DMS 273 treated with DMSO at 0.1 percent for 48 hours (cell line): ENCODE measurements around the gene IGFBP4.

Experiments
- DNase-seq: peaks from one replicate; lab custom pipeline; 2025; lab: John Stamatoyannopoulos, UW

IGFBP4 gene

DNA sequence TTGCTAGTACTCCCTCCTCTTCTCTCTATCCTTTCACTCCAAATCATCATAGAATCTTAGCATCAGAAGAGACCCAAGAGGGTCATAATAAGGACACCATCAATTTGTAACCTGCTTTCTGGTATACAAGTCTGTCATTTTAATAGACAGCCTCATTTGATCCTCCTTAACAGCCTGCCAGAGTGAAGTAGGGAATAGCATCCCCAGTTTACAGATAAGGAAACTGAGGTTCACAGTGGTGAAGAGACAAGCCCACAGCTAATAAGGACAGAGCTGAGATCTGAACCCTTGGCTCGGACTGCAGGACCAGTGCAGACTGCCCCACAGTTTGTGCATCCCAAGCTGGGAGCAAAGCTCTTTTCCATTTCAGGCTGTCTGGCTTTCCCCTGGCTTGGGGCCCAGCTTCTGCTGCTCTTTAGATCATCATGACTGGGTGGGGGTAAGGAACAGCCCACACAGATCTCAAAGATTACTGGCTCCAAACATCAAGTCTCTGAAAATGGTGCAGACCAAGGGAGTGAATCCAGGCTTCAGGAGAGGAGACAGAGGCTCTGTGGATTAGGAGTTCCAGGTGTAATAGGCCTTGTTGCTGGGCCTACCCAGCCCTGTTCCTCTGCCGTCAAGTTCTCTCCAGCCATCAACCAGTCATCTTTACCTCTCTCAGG, 10.3 kb upstream of the IGFBP4 start:
- DNase-seq, result no peak

DNA sequence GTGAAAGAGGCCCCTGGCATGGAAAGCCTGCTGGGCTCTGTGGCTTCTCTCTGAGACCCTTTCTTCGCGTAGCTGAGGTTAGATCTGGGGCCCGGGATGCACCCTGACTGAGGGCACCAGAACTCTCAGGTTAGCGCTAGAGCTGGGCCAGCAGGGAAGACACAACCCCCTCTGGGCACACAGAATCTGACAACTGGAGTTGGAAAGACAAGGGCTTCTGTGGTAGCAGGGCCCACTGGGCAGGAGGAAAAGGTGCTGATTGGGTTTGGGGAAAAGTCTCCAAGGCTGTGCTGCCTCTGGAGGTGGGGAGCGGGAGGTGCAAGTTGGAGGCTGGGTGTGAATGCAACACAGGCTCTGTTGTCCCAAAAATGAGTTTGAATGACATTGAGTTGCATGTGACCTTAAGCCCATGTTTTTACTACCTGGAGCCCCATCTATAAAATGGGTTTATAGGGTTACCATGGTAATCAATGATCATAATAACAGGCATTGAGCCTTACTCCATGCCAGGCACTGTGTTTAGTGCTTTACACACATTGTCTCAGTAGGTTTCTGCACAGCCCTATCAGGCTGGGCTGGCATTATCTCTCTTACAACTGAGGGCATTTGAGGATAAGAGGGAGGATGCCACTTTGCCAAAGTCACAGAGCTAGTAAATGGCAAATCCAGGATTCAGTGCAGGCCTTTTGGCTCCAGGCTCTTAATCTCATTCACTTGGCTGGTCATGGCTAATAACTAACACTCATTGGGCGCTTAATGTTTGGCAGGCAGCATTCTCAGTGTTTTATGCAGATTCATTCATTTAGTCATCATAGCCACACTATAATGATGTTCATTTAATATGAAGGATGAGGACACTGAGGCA, 9.5 kb upstream of the IGFBP4 start:
- no peak for DNase-seq

DNA sequence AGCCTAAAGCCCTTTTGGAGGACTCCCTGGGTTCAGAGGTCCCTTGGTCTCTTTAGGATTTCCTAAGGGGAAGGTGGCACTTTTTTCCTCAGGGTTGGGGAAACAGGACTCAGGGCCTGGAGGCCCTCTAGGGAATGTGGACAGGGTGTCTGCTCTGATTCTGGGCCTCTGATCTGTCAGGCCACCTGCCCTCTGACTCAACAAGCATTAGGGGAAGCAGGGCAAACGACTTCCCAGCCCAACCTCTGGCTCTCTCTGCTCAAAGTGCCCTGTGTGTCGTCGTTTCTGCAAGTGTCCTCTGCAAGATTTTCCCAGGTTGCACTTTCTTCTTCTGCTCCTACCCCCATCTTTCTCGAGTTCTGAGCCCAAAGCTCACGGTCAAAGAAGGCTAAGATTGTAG, 6.6 kb upstream of the IGFBP4 start:
- no peak for DNase-seq

DNA sequence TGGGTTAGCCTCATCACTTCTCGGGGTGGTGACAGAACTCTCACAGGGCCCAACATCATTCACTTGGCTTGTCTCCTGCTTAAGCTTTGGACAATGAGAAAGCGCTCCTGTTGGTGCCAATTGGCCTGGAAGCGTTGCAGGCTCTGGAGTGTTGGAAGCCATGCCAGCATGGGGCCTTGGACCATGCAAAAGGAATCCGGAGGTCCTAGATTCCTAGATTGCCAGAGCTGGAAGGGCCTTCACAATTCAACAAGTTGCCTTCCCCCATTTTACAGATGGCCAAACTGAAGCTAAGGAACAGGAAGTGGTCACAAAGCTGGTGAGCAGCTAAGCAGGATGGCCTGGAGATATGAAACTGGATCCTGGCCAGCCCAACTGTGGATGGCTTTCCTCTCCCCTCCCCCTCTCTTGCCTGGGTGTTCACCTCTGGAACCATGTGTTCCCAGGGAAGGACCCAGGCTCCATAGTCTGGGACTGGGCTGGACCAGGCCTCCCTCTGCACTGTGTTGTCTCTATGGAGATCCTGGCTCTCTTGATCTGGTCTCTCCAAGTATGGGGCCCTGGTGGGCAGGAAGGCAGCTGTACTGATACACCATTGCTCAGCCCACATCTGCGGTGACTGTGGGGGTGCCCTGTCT, 6.0 kb upstream of the IGFBP4 start:
- DNase-seq, result no peak

DNA sequence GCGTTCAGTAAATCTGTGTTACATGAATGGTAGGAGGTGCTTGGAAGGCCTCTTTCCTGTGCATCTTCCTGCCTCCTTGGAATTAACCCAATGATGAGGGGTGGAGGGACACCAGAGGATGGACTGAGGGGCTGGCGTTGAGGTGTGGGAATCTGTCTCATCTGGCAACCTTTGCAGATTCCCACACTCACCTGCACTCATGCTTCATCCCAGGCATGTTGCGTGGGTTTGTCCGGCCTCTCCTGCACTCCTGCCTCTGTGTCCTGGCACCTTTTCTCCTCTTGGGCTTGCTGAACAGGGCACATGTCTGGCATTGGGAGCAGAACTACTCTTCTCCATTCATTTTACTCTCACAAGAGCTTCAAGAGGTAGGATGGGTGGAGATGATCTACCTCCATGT, 3.1 kb upstream of the IGFBP4 start:
- no peak for DNase-seq

DNA sequence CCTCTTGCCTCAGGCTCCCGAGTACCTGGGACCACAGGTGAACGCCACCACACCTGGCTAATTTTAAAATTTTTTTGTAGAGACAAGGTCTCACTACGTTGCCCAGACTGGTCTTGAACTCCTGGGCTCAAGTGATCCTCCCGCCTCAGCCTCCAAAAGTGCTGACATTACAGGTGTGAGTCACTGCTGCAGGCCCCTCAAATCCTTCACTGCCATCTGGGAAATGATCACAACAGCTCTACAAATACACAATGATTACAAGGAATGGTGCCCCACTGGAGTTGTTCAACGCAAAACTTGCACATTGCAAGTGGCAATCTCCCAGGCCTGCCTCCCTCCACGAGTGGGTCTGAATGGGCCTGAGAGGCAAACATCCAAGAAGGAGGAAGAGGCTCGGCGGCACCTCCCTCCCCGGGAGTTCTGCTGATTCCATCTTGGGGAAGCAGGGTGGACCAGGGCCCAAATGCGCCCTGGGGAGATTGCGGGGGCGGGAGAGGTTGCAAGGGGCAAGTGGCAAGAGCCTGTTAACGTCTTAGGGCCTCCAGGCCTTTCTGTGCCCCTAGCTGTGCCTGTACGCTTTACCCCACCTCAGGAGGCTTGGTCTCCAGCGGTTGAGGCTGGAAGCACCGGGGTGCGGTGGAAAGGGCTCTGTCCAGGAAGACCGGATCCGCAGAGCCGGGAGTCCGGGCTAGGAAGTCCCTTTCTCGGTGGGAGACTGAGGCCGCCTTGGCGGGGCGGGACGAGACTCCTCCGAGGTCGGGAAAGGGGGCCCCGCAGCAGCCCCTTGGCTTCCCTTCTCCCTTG, 656 bp upstream of the IGFBP4 start:
- no peak for DNase-seq

DNA sequence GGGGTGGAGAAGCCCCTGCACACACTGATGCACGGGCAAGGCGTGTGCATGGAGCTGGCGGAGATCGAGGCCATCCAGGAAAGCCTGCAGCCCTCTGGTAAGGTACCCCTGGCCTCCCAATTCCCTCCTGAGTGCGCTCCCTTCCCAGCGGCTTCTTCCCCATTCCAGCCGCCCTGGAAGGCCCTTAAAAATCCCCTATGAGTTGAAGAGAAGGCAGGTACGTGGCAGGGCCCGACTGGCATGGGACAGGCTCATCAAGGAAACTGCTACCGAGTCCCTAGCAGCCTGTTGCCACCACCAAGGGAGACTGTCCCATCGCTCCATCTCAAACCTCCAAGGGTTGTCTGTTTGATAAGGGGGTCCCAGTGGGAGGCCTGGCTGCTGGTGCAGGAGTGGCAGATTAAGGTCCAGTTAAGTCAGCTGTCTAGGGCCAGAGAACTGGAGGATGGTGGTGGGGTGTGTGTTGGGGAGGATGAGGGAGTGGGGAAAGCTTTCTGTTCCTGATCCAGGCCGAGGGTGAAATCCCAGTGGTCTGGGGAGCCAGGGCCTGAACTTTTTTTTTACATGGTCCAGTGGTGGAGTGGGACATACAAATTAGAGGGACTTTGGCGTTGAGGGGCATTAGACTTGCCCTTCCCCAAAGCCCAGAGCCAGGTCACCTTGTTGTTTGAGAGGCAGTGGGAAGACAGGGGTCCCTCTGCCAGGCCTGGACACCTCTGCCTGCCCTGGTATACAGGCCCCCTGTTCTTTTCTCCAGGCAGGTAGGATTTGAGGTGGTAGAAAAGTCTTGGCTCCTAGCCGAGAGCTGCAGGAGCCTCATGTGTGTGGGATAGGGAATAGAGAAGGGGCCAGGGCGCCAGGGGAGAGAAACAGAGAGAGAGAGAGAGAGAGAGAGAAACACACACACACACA, 994 bp downstream of the IGFBP4 start:
- DNase-seq, result no peak

DNA sequence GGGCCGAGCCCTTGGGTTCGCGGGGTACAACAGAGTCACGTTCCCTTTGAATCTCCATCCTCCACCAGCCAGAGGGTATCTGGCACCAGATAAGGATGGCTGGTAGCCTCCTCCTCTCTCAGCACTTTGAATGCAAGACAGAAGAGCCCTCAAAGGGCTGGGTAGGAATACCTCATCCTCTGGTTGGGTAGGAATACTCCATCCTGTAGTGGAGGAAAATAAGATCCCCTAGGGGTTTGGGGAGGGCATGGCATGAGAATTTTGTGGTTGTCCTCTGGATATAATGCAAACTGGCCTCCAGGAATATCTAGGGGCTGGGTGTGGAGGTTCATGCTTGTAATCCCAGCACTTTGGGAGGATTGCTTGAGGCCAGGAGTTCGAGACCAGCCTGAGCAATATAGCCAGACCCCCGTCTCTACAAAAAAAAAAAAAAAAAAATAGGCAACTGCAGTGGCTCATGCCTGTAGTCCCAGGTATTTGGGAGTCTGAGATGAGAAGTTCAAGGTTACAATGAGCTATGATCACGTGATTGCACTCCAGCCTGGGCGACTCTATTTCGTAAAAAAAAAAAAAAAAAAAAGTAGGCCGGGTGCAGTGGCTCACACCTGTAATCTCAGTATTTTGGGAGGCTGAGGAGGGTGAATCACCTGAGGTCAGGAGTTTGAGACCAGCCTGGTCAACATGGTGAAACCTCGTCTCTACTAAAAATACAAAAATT, 2.7 kb downstream of the IGFBP4 start:
- no peak for DNase-seq

DNA sequence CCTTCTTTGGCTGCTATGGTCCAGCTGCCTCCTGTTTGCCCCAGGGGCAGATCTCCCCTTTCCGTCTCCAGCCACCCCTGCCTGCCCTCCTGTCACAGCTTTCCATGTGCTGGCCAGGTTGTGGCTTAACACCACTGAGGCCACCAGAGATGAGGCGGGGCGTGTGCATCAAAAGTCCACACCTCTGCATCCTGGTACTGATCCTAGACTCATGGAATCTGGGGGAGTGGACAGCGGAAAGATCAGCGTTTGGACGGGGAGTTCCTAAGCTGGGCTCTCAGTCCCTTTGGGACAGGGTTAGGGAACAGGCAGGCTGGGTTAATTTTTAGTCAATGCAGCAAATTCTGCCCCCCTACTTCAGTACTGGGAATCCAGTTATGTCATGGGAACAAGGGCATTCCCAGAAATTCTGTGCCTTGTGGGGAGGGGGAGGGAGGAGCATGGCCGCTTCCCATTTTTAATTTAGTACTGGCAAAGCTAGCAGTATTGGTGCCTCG, 3.9 kb downstream of the IGFBP4 start:
- DNase-seq, result no peak

DNA sequence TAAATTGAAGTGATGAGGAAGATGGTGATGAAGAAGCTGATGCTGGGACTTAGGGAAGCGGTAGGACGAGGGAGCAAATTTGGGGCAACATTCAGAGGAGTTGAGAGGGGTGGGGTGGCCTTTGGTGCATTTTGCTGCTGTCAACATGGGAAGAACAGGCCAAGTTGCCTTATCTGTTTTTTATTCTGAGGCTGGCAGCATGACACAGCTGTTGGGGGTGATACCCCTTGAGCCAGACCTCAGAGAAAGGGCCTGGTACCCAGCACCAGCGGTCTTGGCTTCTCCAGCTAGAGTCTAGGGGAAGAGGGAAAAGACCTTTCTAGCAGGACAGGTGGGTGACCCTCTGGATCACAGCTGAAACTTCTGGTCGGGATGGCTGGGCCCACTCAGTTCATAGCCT, 4.6 kb downstream of the IGFBP4 start:
- DNase-seq, result no peak

DNA sequence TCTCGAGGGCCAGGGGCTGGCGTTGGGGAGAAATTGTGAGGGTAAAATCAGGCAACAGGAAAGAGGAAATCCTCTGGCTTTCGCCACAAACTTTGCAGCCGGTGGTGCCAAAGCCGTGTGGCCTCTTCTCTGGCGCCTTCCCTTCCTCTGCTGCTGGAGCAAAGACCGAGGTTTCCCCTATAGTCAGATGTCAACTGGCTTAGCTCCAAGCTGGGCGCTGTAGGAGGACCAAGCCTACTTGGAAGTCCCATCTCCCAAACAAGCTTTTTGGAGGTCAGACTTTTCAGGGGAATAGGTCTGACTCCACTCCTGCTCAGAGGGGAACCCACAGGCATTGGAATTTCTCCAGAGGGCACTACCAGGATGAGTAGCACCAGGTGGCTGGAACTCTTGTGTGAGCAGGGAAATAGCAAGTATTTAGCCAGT, 5.0 kb downstream of the IGFBP4 start:
- no peak for DNase-seq

DNA sequence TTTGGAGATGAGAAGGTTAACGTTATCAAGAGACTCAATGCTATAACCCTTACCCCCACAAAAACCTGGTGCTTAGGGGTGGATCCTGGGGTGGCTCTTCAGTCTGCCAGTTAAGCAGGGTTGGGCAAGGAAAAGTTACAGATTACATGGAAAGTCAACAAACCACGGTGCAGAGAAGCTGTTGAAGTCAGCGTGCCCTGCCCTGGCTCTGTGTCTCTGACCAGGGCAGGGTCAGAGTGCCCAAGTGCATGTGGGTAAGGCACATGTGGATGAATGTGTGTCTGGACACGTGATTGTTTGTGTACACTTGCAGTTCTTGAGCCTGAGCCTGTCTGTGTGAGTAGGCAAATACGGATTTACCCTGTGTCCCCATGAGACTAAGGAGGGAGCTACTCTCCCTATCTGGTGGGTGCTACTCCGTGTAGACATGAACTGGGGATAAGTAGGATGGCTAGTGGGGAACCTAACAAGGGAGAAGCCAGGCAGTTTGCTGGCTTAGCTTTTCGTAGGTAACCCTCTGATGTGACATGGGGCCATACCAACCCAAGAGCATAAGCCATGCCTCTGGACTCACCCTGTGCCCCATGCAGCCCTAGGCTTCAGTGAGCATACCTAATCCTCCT, 5.5 kb downstream of the IGFBP4 start:
- DNase-seq, result no peak

DNA sequence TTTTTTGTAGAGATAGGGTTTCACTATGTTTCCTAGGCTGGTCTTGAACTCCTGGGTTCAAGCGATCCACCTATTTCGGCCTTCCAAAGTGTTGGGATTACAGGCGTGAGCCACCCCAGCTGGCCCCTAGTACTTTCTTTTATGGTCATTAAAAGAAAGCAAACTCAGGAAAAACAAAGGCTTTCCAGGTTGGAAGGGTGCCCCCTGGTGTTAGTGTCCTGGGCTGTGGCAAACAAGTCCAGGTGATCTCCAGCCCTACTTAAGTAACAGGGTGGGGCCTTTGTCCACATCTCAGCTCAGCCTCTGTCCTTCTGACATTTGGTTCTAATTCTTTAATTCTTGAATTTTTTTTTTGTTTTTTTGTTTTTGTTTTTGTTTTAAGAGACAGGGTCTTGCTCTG, 6.9 kb downstream of the IGFBP4 start:
- DNase-seq, result no peak

DNA sequence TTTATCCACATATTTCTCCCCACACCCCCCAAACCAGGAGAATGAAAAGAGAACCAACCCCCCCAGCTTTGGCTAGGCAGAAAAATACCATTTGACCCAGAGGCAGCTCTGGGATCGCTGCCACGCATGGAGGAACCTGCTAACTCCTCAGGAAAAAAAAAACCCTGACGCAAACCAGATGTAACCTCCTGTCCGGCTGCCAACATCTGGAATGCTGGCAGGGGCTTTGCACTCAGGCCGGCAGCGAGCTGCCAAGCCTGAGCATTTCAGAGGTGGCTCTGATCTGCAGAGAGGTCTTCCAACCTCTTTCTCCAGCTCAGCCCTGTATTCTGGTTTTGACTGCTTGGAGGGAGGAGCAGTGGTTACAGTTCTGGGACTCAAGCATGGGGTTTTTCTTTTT, 8.2 kb downstream of the IGFBP4 start:
- no peak for DNase-seq

DNA sequence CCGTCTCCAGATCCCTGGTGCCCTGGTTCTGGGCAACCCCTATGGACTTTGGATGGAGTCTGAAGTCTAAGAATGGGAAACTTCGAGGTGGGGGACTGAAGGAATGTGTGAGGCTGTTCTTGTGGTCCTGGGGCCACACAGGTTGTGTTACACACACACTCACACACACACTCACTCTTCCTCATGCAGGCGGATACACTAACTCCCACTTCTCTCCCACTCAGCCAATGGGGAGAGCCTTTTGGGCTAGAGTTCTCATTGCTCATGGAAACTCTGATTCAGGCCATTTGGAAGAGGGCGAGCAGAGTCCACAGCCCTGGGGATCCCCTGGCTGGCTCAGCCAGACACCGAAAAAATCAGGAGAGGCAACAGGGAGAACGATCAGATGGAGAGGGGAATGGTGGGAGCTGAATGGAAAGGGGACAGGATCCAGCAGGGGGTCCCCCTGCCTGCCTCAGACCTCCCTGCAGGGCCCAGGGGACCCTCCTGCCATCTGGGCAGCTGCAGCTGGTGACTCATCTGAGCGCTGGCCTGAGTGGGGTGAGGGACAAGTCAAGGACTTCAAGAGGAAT, 9.1 kb downstream of the IGFBP4 start:
- DNase-seq, result no peak

DNA sequence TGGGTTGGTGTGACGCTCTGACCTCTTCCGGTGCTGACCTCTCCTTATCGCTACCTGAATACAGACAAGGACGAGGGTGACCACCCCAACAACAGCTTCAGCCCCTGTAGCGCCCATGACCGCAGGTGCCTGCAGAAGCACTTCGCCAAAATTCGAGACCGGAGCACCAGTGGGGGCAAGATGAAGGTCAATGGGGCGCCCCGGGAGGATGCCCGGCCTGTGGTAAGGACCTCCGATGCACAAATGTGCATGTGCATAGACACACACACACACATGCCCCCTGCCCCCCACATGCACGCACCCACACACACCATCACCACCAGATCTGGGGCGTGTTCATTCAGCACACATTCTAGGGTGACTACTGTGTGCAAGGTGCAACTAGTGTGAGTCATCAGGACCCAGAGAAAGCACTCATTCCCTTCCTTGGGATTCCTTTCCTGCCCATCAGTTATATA, 9.7 kb downstream of the IGFBP4 start:
- DNase-seq, result no peak

DNA sequence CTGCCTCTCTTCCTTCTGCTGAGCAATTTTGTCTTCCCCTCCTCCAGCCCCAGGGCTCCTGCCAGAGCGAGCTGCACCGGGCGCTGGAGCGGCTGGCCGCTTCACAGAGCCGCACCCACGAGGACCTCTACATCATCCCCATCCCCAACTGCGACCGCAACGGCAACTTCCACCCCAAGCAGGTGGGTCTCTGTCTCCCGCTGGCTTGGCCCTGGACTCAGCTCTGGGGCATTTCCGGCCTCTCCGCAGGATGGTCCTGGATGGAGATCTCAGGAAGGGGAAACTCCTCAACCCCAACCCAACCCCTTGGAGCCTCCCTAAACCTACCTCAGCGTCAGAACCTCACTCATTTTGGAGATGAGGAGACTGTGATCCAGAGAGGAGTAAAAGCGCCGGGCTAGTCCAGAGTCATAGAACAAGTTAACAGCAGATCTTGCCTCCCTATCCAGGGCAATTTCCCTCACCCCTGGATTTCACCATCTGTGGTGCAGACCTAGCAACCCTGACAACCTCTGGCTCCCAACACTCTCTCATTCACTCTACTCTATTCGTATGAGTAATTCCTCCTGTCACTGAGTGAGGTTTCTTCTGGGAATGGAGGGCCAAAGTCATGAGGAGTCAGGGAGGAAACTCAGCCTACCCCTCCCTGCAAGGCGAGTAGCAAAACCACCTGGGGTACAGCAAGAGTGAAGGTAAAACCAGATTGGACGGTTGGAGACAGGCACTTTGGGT, 10.8 kb downstream of the IGFBP4 start:
- no peak for DNase-seq

DNA sequence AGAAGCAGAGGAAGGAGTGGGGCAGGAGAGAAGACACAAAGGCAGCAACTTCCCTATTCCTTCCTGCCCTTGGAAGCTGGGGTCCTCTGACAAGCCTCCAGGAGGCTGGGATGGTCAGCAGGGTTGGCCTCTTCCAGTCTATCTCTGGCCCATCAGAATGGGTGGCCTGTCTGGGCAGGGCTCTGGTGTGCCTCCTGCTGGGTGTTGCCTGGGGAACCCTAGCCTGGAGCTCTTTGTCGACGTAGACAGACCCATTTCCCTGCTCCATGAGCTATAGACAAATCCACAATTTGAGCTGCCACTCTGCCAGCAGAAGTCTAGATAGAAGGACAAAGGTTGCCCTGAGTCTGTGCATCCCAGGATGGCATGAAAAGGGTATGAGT, 11.4 kb downstream of the IGFBP4 start:
- no peak for DNase-seq
